ENCODE measurements around the gene CCDC102B. TPM values are rescaled to one million over a fixed set of nuclear protein-coding genes. Genes with fewer than 3 reads are reported as not detected.

CCDC102B gene
- total RNA-seq, 2 experiments from 2014 or later: 1.8 to 2.3 TPM

GRCh38 chr18:68833756-68834155 is 35.9 kb downstream of the CCDC102B start:
- Mint-ChIP-seq H3K9me3 (ENCODE audit: low read depth) (no peaks in the 10 kb centered on the region), H3K36me3 (ENCODE audit: low read depth) (no peaks in the 10 kb centered on the region), H3K4me1 (no peaks in the 10 kb centered on the region), H3K4me3 (no peak overlapping the region), H3K27me3 (no peaks in the 10 kb centered on the region), H3K27ac (no peak overlapping the region)
- POLR2A ChIA-PET: no interaction called here
- ATAC-seq (no peak), DNase-seq (no peak)
- CTCF ChIA-PET: no interaction called here
- intact Hi-C loops (cut with DNase I, micrococcal nuclease): no loop called here

GRCh38 chr18:68837665-68838451 is 40.0 kb downstream of the CCDC102B start:
- CTCF ChIA-PET: interaction anchor here (0.6 to 1.9 kb wide), 2 partner anchors 9 to 171 kb away, joined by 4 to 6 read pairs; no protein-coding TSS in a partner anchor
- DNase-seq (no peak), ATAC-seq (no peak)

GRCh38 chr18:68839701-68840100 is 41.8 kb downstream of the CCDC102B start:
- POLR2A ChIA-PET: no interaction called here
- H3K4me1 Mint-ChIP-seq: no peaks in the 10 kb centered on the region
- H3K9me3 Mint-ChIP-seq (ENCODE audit: low read depth): no peaks in the 10 kb centered on the region
- ATAC-seq (no peak), DNase-seq (no peak)
- no peaks in the 10 kb centered on the region for H3K36me3 Mint-ChIP-seq (ENCODE audit: low read depth)
- no peak overlapping the region for H3K4me3 Mint-ChIP-seq
- no peak overlapping the region for H3K27ac Mint-ChIP-seq
- H3K27me3 Mint-ChIP-seq: no peaks in the 10 kb centered on the region
- CTCF ChIA-PET: no interaction called here
- intact Hi-C loops (cut with DNase I, micrococcal nuclease): no loop called here

More at GRCh38 chr18:68837665-68838451, 40.0 kb downstream of the CCDC102B start:
- Mint-ChIP-seq H3K27ac (no peak overlapping the region), H3K36me3 (ENCODE audit: low read depth) (no peaks in the 10 kb centered on the region), H3K4me1 (no peaks in the 10 kb centered on the region), H3K4me3 (no peak overlapping the region), H3K27me3 (no peaks in the 10 kb centered on the region), H3K9me3 (ENCODE audit: low read depth) (no peaks in the 10 kb centered on the region)
- POLR2A ChIA-PET: no interaction called here
- intact Hi-C loops (cut with DNase I, micrococcal nuclease): no loop called here

- Mint-ChIP-seq H3K9me3 (ENCODE audit: low read depth) (no peaks in the 10 kb centered on the region), H3K27ac (no peak overlapping the region), H3K4me3 (no peak overlapping the region), H3K36me3 (ENCODE audit: low read depth) (no peaks in the 10 kb centered on the region), H3K27me3 (no peaks in the 10 kb centered on the region), H3K4me1 (no peaks in the 10 kb centered on the region)
- DNase-seq: no peak
- CTCF ChIA-PET: no interaction called here
- POLR2A ChIA-PET: no interaction called here
- no peak for ATAC-seq
- intact Hi-C loops (cut with DNase I, micrococcal nuclease): no loop called here
Measured at GRCh38 chr18:68840554-68841263, 42.8 kb downstream of the CCDC102B start.

GRCh38 chr18:68841301-68841700 is 43.4 kb downstream of the CCDC102B start:
- Mint-ChIP-seq H3K36me3 (ENCODE audit: low read depth) (no peaks in the 10 kb centered on the region), H3K9me3 (ENCODE audit: low read depth) (no peaks in the 10 kb centered on the region), H3K4me1 (no peaks in the 10 kb centered on the region), H3K4me3 (no peak overlapping the region), H3K27ac (no peak overlapping the region), H3K27me3 (no peaks in the 10 kb centered on the region)
- ATAC-seq (no peak), DNase-seq (no peak)
- intact Hi-C loops (cut with DNase I, micrococcal nuclease): no loop called here
- CTCF ChIA-PET: no interaction called here
- POLR2A ChIA-PET: no interaction called here

- DNase-seq: no peak
- no peaks in the 10 kb centered on the region for H3K4me1 Mint-ChIP-seq
- H3K27ac Mint-ChIP-seq: no peak overlapping the region
- POLR2A ChIA-PET: no interaction called here
- H3K9me3 Mint-ChIP-seq (ENCODE audit: low read depth): no peaks in the 10 kb centered on the region
- CTCF ChIA-PET: no interaction called here
- no peak for ATAC-seq
- no peak overlapping the region for H3K4me3 Mint-ChIP-seq
- H3K27me3 Mint-ChIP-seq: no peaks in the 10 kb centered on the region
- intact Hi-C loops (cut with DNase I, micrococcal nuclease): no loop called here
- H3K36me3 Mint-ChIP-seq (ENCODE audit: low read depth): no peaks in the 10 kb centered on the region
Measured at GRCh38 chr18:68842951-68843350, 45.1 kb downstream of the CCDC102B start.

- no peak for DNase-seq
- H3K4me3 Mint-ChIP-seq: no peak overlapping the region
- no peak overlapping the region for H3K27ac Mint-ChIP-seq
Measured at GRCh38 chr18:68843473-68844089, 45.7 kb downstream of the CCDC102B start.

GRCh38 chr18:68847219-68847837 is 49.4 kb downstream of the CCDC102B start:
- Mint-ChIP-seq H3K27me3 (no peaks in the 10 kb centered on the region), H3K9me3 (ENCODE audit: low read depth) (no peaks in the 10 kb centered on the region), H3K27ac (no peak overlapping the region), H3K36me3 (ENCODE audit: low read depth) (no peaks in the 10 kb centered on the region), H3K4me3 (no peak overlapping the region), H3K4me1 (no peaks in the 10 kb centered on the region)
- no peak for ATAC-seq
- ChIA-PET POLR2A (no interaction called here), CTCF (interaction anchor here (0.6 to 1.5 kb wide), 3 partner anchors 10 to 1221 kb away, joined by 3 to 6 read pairs (median 3); no protein-coding TSS in a partner anchor)
- intact Hi-C loops (cut with DNase I, micrococcal nuclease): loop anchor here (1.0 to 5.0 kb wide), 3 partner anchors 1239 to 1605 kb away; no protein-coding TSS in a partner anchor
- DNase-seq: no peak

More at GRCh38 chr18:68843473-68844089, 45.7 kb downstream of the CCDC102B start:
- Mint-ChIP-seq H3K27me3 (no peaks in the 10 kb centered on the region), H3K4me1 (no peaks in the 10 kb centered on the region), H3K36me3 (ENCODE audit: low read depth) (no peaks in the 10 kb centered on the region), H3K9me3 (ENCODE audit: low read depth) (no peaks in the 10 kb centered on the region)
- ChIA-PET POLR2A (no interaction called here), CTCF (no interaction called here)
- ATAC-seq: no peak
- intact Hi-C loops (cut with DNase I, micrococcal nuclease): no loop called here

GRCh38 chr18:68848242-68848641 is 50.4 kb downstream of the CCDC102B start:
- ChIA-PET CTCF (no interaction called here), POLR2A (no interaction called here)
- no peaks in the 10 kb centered on the region for H3K27me3 Mint-ChIP-seq
- ATAC-seq: no peak
- intact Hi-C loops (cut with DNase I, micrococcal nuclease): loop anchor here in 1 of 2 experiments (5.0 kb wide), 1 partner anchor 1604 kb away; no protein-coding TSS in a partner anchor
- no peak overlapping the region for H3K4me3 Mint-ChIP-seq
- H3K27ac Mint-ChIP-seq: no peak overlapping the region
- H3K4me1 Mint-ChIP-seq: no peaks in the 10 kb centered on the region
- no peaks in the 10 kb centered on the region for H3K9me3 Mint-ChIP-seq (ENCODE audit: low read depth)
- DNase-seq: no peak
- H3K36me3 Mint-ChIP-seq (ENCODE audit: low read depth): no peaks in the 10 kb centered on the region

GRCh38 chr18:68854786-68855391 is 57.0 kb downstream of the CCDC102B start:
- Mint-ChIP-seq H3K27ac (no peak overlapping the region), H3K27me3 (no peaks in the 10 kb centered on the region)
- CTCF ChIA-PET: no interaction called here

GRCh38 chr18:68855491-68855890 is 57.6 kb downstream of the CCDC102B start:
- Mint-ChIP-seq H3K4me1 (no peaks in the 10 kb centered on the region), H3K4me3 (no peak overlapping the region), H3K27ac (no peak overlapping the region), H3K9me3 (ENCODE audit: low read depth) (no peaks in the 10 kb centered on the region), H3K27me3 (no peaks in the 10 kb centered on the region), H3K36me3 (ENCODE audit: low read depth) (no peaks in the 10 kb centered on the region)
- DNase-seq (no peak), ATAC-seq (no peak)
- POLR2A ChIA-PET: no interaction called here
- intact Hi-C loops (cut with DNase I, micrococcal nuclease): no loop called here
- CTCF ChIA-PET: no interaction called here

More at GRCh38 chr18:68854786-68855391, 57.0 kb downstream of the CCDC102B start:
- ATAC-seq (no peak), DNase-seq (no peak)
- intact Hi-C loops (cut with DNase I, micrococcal nuclease): no loop called here
- H3K9me3 Mint-ChIP-seq (ENCODE audit: low read depth): no peaks in the 10 kb centered on the region
- H3K4me1 Mint-ChIP-seq: no peaks in the 10 kb centered on the region
- POLR2A ChIA-PET: no interaction called here
- H3K36me3 Mint-ChIP-seq (ENCODE audit: low read depth): no peaks in the 10 kb centered on the region
- no peak overlapping the region for H3K4me3 Mint-ChIP-seq
